Activated CD4-positive, CD25-positive, alpha-beta regulatory T cell treated with anti-CD3 and anti-CD28 coated beads, Interleukin-2, amount 50 U/mL, for 72 hours (primary cell): ENCODE measurements around the gene MND1.
"Not testable (repeated sequence)": the region's sequence is repeated elsewhere in the genome, so short reads cannot be mapped to it uniquely, and the experiment has no call there.

Experiments
- DNase-seq: peaks from one replicate; pipeline ENCODE4 v3.0.0; 2021

Gene MND1

GRCh38 chr4:153408932-153409331 is 64.4 kb downstream of the MND1 start:
- DNase-seq = no peak

GRCh38 chr4:153409412-153409811 is 64.9 kb downstream of the MND1 start:
- no peak for DNase-seq

GRCh38 chr4:153409924-153410501 is 65.5 kb downstream of the MND1 start:
- no peak for DNase-seq

GRCh38 chr4:153413842-153414241 is 69.4 kb downstream of the MND1 start:
- DNase-seq = no peak

GRCh38 chr4:153416456-153416855 is 72.0 kb downstream of the MND1 start:
- not testable (repeated sequence) for DNase-seq

GRCh38 chr4:153418121-153418520 is 73.6 kb downstream of the MND1 start:
- no peak for DNase-seq

- DNase-seq = no peak
These were observed 74.1 kb downstream of the MND1 start for GRCh38 chr4:153418558-153418957.

- DNase-seq = no peak
These were observed 74.5 kb downstream of the MND1 start for GRCh38 chr4:153419029-153419428.

- no peak for DNase-seq
These were observed 75.3 kb downstream of the MND1 start for GRCh38 chr4:153419673-153420278.

- DNase-seq = no peak
These were observed 75.9 kb downstream of the MND1 start for GRCh38 chr4:153420361-153420760.

GRCh38 chr4:153421941-153422340 is 77.5 kb downstream of the MND1 start:
- DNase-seq = no peak

- no peak for DNase-seq
These were observed 81.9 kb downstream of the MND1 start for GRCh38 chr4:153426207-153426885.

GRCh38 chr4:153427363-153428071 is 83.0 kb downstream of the MND1 start:
- no peak for DNase-seq

GRCh38 chr4:153428941-153429475 is 84.5 kb downstream of the MND1 start:
- DNase-seq = no peak

- DNase-seq = peak; percentile 65
These were observed 88.7 kb downstream of the MND1 start for GRCh38 chr4:153432965-153433753.

GRCh38 chr4:153433754-153434105 is 89.2 kb downstream of the MND1 start:
- no peak for DNase-seq

- no peak for DNase-seq
These were observed 89.7 kb downstream of the MND1 start for GRCh38 chr4:153434190-153434589.

- no peak for DNase-seq
These were observed 94.6 kb downstream of the MND1 start for GRCh38 chr4:153438916-153439756.

- no peak for DNase-seq
These were observed 95.3 kb downstream of the MND1 start for GRCh38 chr4:153439831-153440230.

GRCh38 chr4:153440475-153440874 is 96.0 kb downstream of the MND1 start:
- DNase-seq = no peak

- no peak for DNase-seq
These were observed 102.9 kb downstream of the MND1 start for GRCh38 chr4:153447175-153447905.
